SK-N-SH (cell line): ENCODE results near the gene C19orf44. TPM values are rescaled to one million over a fixed set of nuclear protein-coding genes. Genes with fewer than 3 reads are reported as not detected.

Source experiments
- CTCF ChIA-PET: fragments of 300-600, 350-600 bp; formaldehyde crosslinking; extraction: SDS; loops from one replicate; lab custom pipeline; 2021; lab: Yijun Ruan, JAX
- POLR2A ChIA-PET: fragments of 350-600 bp; sonication (Branson Sonifier 250); formaldehyde crosslinking; extraction: SDS; loops from one replicate; lab custom pipeline; 2020; ENCODE audit warnings: antibody characterized with exemption, inconsistent platforms; lab: Yijun Ruan, JAX
- DNase-seq: peaks from one replicate; pipeline ENCODE4 v3.0.0; 2012
- H2AFZ ChIP-seq: fragments of 200-600 bp; sonication (generic); 2 replicates; pipeline ENCODE4 v1.8.1; 2016; ENCODE audit warnings: antibody characterized with exemption, mild to moderate bottlenecking, low read depth
- H3F3A ChIP-seq: fragments of 200-600 bp; sonication (generic); replicated peaks from 2 replicates; pipeline ENCODE3; 2016; ENCODE audit warnings: antibody characterized with exemption, mild to moderate bottlenecking; ENCODE audit not compliant: insufficient read depth
- H3K27ac ChIP-seq, 2 experiments: fragments of 200-500 bp in 1 of 2; fragments of 200-600 bp in 1 of 2; sonication (Bioruptor generic) in 1 of 2; sonication (generic), shearing (Covaris generic) in 1 of 2; 2 replicates each; pipeline versions ENCODE4 v1.5.1 to v1.6.1; 2014 to 2016; ENCODE audit warnings: low read depth in 2 of 2, inconsistent platforms in 1 of 2, low read length in 1 of 2, mild to moderate bottlenecking in 1 of 2, mixed read lengths in 1 of 2
- H3K27me3 ChIP-seq: fragments of 200-600 bp; sonication (generic), shearing (Covaris generic); 2 replicates; pipeline ENCODE4 v1.6.1; 2016; ENCODE audit warnings: mixed run types; ENCODE audit not compliant: insufficient read depth
- H3K36me3 ChIP-seq, 2 experiments: fragments of 200-500 bp in 1 of 2; fragments of 200-600 bp in 1 of 2; sonication (Bioruptor generic) in 1 of 2; sonication (generic) in 1 of 2; replicated peaks in 1 of 2; 2 replicates each; pipeline versions ENCODE3 to v1.5.1; 2014 to 2016; ENCODE audit warnings: low read length in 1 of 2, mild to moderate bottlenecking in 1 of 2; ENCODE audit not compliant: insufficient read depth in 2 of 2, control insufficient read depth in 1 of 2
- H3K4me1 ChIP-seq, 2 experiments: fragments of 200-500 bp in 1 of 2; fragments of 200-600 bp in 1 of 2; sonication (Bioruptor generic) in 1 of 2; sonication (generic), shearing (Covaris generic) in 1 of 2; 2 replicates each; pipeline versions ENCODE4 v1.5.1 to v1.6.1; 2014 to 2016; ENCODE audit warnings: low read depth in 1 of 2, low read length in 1 of 2, mixed run types in 1 of 2; ENCODE audit not compliant: insufficient read depth in 2 of 2, control insufficient read depth in 1 of 2
- H3K4me2 ChIP-seq: fragments of 200-600 bp; sonication (generic), shearing (Covaris generic); 2 replicates; pipeline ENCODE4 v1.6.1; 2017; ENCODE audit warnings: mixed run types
- H3K4me3 ChIP-seq, 2 experiments: fragments of 200-500 bp in 1 of 2; fragments of 200-600 bp in 1 of 2; sonication (Bioruptor generic) in 1 of 2; sonication (generic), shearing (Covaris generic) in 1 of 2; 2 replicates each; pipeline versions ENCODE4 v1.5.1 to v1.8.1; 2014 to 2016; ENCODE audit warnings: low read depth in 2 of 2, inconsistent platforms in 1 of 2, low read length in 1 of 2, mild to moderate bottlenecking in 1 of 2, mixed read lengths in 1 of 2, moderate library complexity in 1 of 2
- H3K79me2 ChIP-seq: fragments of 200-600 bp; sonication (generic); 2 replicates; pipeline ENCODE4 v1.8.1; 2017; ENCODE audit warnings: mild to moderate bottlenecking; ENCODE audit not compliant: insufficient read depth
- H3K9ac ChIP-seq: fragments of 200-600 bp; sonication (generic); 2 replicates; pipeline ENCODE4 v1.6.1; 2017; ENCODE audit warnings: mixed run types
- H3K9me2 ChIP-seq: fragments of 200-600 bp; sonication (generic); 2 replicates; pipeline ENCODE4 v1.6.1; 2017; ENCODE audit warnings: mixed run types
- H3K9me3 ChIP-seq: fragments of 200-600 bp; sonication (generic); 2 replicates; pipeline ENCODE4 v1.6.1; 2017; ENCODE audit warnings: mixed run types, mild to moderate bottlenecking, moderate library complexity
- H4K20me1 ChIP-seq: fragments of 200-600 bp; sonication (generic); 2 replicates; pipeline ENCODE4 v1.6.1; 2017; ENCODE audit warnings: mild to moderate bottlenecking, mixed run types; ENCODE audit not compliant: insufficient read depth
- CTCF ChIP-seq: fragments of 200-600 bp; sonication (generic); IDR thresholded peaks from 2 replicates; pipeline ENCODE4 v1.6.1; 2017; ENCODE audit warnings: antibody characterized with exemption, mild to moderate bottlenecking, moderate library complexity
- FOSL2 ChIP-seq: IDR thresholded peaks from 2 replicates; pipeline ENCODE4 v1.4.0; 2012; ENCODE audit warnings: low read depth, mild to moderate bottlenecking, moderate library complexity, borderline replicate concordance
- FOXM1 ChIP-seq: IDR thresholded peaks from 2 replicates; pipeline ENCODE4 v1.4.0; 2012; ENCODE audit warnings: low read depth, mild to moderate bottlenecking
- GABPA ChIP-seq: IDR thresholded peaks from 2 replicates; pipeline ENCODE4 v1.4.0; 2012; ENCODE audit warnings: low read depth, mild to moderate bottlenecking
- MXI1 ChIP-seq: IDR thresholded peaks from 2 replicates; pipeline ENCODE4 v1.6.1; 2012; ENCODE audit warnings: mild to moderate bottlenecking, low read depth, low read length, improper control_type of control experiment
- NRF1 ChIP-seq: IDR thresholded peaks from 2 replicates; pipeline ENCODE4 v1.6.1; 2012; ENCODE audit warnings: low read depth, mild to moderate bottlenecking, low read length
- PBX3 ChIP-seq: IDR thresholded peaks from 2 replicates; pipeline ENCODE4; 2012
- POLR2AphosphoS5 ChIP-seq: IDR thresholded peaks from 2 replicates; pipeline ENCODE4 v1.6.1; 2012; ENCODE audit warnings: low read depth, low read length
- RCOR1 ChIP-seq: fragments of 150-350 bp; IDR thresholded peaks from 2 replicates; pipeline ENCODE4 v1.6.1; 2017; ENCODE audit warnings: antibody characterized with exemption, low read length
- REST ChIP-seq: IDR thresholded peaks from 2 replicates; pipeline ENCODE4 v1.6.1; 2012; ENCODE audit warnings: mild to moderate bottlenecking, low read depth, low read length, moderate library complexity
- SMC3 ChIP-seq: IDR thresholded peaks from 2 replicates; pipeline ENCODE4 v1.6.1; 2012; ENCODE audit warnings: low read depth, low read length, improper control_type of control experiment
- TAF1 ChIP-seq: IDR thresholded peaks from 2 replicates; pipeline ENCODE4 v1.6.1; 2012; ENCODE audit warnings: low read depth, mild to moderate bottlenecking, low read length, moderate library complexity, borderline replicate concordance
- USF1 ChIP-seq: IDR thresholded peaks from 2 replicates; pipeline ENCODE4 v1.4.0; 2012; ENCODE audit warnings: low read depth, borderline replicate concordance
- YY1 ChIP-seq: IDR thresholded peaks from 2 replicates; pipeline ENCODE4 v1.4.0; 2012; ENCODE audit warnings: low read depth, mild to moderate bottlenecking
- ZBTB33 ChIP-seq: IDR thresholded peaks from 2 replicates; pipeline ENCODE4 v1.4.0; 2012; ENCODE audit warnings: low read depth, borderline replicate concordance
- WGBS: methylation state at CpG from one replicate; pipeline ENCODE4 v1.1.6; 2017; ENCODE audit warnings: low lambda C conversion rate; 5-methylcytosine and 5-hydroxymethylcytosine counted together
- polyA plus RNA-seq, 3 experiments: library from polyadenylated mRNA; depleted of rRNA; stranded (reverse); fragments of >200 nt; gene quantifications; 2 replicates each; pipeline ENCODE4 v1.2.3, GENCODE V29; 2012

C19orf44 gene
- polyA plus RNA-seq, 1 of the 3 experiments (the other 2 are of a cell fraction), result 6.0 TPM

- no peak for TF ChIP-seq USF1
Measured at GRCh38 chr19:16449330-16449961, 46.7 kb upstream of the C19orf44 start (continued).

- no peaks in the 10 kb centered on the region for H3K36me3 ChIP-seq
- H3F3A ChIP-seq, result peaks cover 10% of the 10 kb centered on the region
- no peaks in the 10 kb centered on the region for H3K9me2 ChIP-seq
- H3K4me2 ChIP-seq, result no peak overlapping the region
- no peak overlapping the region for H3K9ac ChIP-seq
- no peak overlapping the region for H2AFZ ChIP-seq
- peaks cover 18 to 21% of the 10 kb centered on the region in 2 experiments; a peak in 3 of 4 replicates for H3K4me1 ChIP-seq
- no peaks in the 10 kb centered on the region for H3K27me3 ChIP-seq
- no peak overlapping the region for H3K27ac ChIP-seq
- POLR2A ChIA-PET, result no interaction called here
- peaks cover 27% of the 10 kb centered on the region for H4K20me1 ChIP-seq
- DNase-seq, result no peak
- no peaks in the 10 kb centered on the region for H3K9me3 ChIP-seq
- no peak overlapping the region for H3K4me3 ChIP-seq
- H3K79me2 ChIP-seq, result peaks cover 91% of the 10 kb centered on the region
- no peak for TF ChIP-seq PBX3
- no peak for TF ChIP-seq CTCF
- no peak for TF ChIP-seq RCOR1
- no peak for TF ChIP-seq MXI1
- TF ChIP-seq GABPA, result no peak
- TF ChIP-seq SMC3, result no peak
- TF ChIP-seq FOXM1, result no peak
- no peak for TF ChIP-seq YY1
- no peak for TF ChIP-seq NRF1
- no peak for TF ChIP-seq TAF1
- TF ChIP-seq FOSL2, result no peak
- no peak for TF ChIP-seq USF1
- no peak for TF ChIP-seq REST
- no peak for TF ChIP-seq ZBTB33
- TF ChIP-seq POLR2AphosphoS5, result no peak
- CTCF ChIA-PET, result interaction anchor here (6.6 kb wide), 1 partner anchor 10 kb away, joined by 45 read pairs; no protein-coding TSS in a partner anchor
- WGBS, result 95% methylated on average over 8 of the region's 8 CpGs
Measured at GRCh38 chr19:16452325-16452724, 43.9 kb upstream of the C19orf44 start.
